ENCODE measurements around the gene C1orf216.
A peak's percentile ranks its signal among the peaks of the same experiment; 100 is the strongest.
"Not testable (repeated sequence)": the region's sequence is repeated elsewhere in the genome, so short reads cannot be mapped to it uniquely, and the experiment has no call there.

C1orf216 gene

GRCh38 chr1:35718492-35719336 is at the start of gene C1orf216:
C1orf216 (minus strand) TSS chr1:35718884; CDS start chr1:35716321, 2,563 bp downstream.
- DNase-seq: peak; percentile 45

GRCh38 chr1:35764283-35764682 is 45.6 kb upstream of the C1orf216 start:
- DNase-seq: no peak

- no peak for DNase-seq
Measured at GRCh38 chr1:35763201-35763600, 44.5 kb upstream of the C1orf216 start.

DNA sequence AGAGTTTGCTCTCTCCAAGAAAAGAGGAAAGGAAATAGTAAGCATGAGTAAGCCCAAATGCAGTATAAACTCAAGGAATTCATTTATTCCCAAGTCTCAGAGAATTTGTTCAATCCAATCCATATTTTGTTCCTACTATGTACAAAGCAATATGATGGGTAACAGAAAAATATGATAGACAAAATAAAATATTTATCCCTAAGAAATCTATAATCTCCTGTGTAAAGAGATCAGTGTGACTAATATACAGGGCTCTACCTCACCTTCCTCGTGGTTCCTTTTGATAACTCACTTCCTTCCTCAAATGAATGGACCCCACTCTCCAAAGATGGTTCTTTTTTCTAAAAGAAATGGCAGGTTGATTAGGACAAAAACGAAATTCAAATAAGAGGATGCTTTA is 43.5 kb upstream of the C1orf216 start:
- DNase-seq: no peak

DNA sequence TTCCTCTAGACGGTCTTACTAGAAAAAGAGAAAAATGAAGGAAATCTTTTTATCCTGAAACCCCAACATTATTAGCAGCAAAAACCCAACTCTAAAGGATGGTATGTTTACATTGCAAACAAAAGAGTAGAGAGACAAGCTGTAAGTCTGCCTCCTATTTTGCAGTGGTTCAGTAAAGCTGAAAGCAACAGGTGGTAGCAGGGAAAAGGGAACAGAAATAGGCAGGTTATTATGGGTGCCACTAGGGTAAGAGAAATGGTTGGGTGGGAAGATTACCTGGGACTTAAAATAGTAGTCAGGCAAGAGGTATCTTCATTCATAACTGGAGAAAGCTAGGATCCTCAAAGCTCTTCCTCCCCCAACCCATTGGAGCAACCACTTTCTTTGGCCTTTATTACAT is 37.4 kb upstream of the C1orf216 start:
- no peak for DNase-seq

GRCh38 chr1:35753626-35754260 is 35.1 kb upstream of the C1orf216 start:
- DNase-seq: no peak

GRCh38 chr1:35748326-35748725 is 29.6 kb upstream of the C1orf216 start:
- no peak for DNase-seq

- DNase-seq: no peak
Measured at GRCh38 chr1:35745124-35745730, 26.5 kb upstream of the C1orf216 start.

GRCh38 chr1:35737120-35737519 is 18.4 kb upstream of the C1orf216 start:
- DNase-seq: no peak

GRCh38 chr1:35727434-35728040 is 8.9 kb upstream of the C1orf216 start:
- DNase-seq: no peak

DNA sequence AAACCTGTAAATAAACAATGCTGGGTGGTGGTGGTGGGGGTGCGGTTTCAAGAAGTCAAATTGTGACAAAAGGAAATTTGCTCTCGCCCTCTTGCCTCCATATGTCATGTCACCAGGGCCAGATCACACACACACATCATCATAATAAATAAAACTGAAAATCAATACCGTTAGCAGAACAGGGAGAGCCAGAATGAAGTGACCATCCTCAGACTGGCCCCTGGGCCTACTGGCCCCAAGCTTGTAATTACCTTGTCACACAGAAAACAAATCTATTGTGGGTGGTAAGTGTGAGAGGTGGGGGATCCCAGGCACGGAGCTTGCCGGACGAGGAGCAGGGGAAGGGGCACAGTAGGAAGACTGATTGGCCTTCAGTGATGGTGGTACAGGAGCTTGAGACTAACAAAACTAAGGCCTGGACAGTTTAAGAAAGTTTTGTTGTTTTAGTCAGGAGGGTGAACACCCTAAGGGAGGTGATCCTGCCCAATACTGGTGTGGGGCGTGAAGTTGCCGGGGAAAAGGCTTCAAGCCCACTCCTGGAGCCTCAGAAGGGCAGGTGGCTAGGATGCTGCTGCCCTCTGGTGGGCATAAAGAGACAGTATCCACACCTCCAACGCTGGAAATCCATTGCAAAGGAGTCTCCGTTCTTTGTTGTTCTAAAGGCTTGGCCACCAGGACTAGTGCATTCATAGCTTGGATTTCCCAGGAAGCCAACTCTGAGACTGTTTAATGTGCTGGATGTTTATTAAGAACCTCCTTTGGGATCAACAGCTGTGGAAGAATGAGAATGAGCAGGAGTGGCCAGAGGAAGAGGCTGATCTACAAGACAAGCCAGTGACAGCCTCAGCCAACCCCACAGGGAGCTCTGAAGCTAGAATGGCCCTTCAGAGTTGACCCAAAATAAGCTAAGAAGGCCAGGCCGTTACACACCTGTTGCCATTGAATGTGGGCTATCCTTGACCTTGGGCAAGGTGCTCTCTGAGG is 8.1 kb upstream of the C1orf216 start:
- DNase-seq: no peak

- DNase-seq: no peak
Measured at GRCh38 chr1:35725596-35725995, 6.9 kb upstream of the C1orf216 start.

DNA sequence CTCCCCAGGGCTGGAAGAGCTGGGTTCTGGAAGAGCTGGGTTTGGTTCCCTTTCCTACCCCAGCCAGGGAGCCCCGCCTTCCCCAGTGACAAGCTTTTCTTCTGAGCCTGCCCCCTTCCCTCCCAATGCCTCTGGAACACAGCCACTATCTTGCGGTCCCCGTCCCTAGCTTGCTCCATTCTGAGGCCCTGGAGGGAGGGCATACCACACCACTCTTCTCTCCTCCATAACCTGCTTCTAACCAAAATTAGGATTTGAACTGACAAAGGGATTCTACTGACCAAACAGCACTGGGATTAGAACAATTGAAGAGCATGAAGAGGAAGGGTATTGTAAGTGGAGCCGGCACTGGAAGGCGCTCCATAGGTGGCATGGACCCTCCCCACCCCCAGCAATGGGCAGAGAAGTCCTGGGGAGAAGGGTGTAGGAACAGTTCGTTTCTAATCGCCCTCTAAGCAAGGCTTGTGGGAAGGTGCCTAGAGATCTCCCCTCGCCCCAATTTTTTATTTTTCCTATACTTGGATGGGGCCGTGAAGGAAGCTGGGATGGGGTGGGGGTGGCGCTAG is 690 bp downstream of the C1orf216 start:
- DNase-seq: peak; percentile 17

GRCh38 chr1:35715568-35716002 is 3.1 kb downstream of the C1orf216 start:
- DNase-seq: peak; percentile 15

DNA sequence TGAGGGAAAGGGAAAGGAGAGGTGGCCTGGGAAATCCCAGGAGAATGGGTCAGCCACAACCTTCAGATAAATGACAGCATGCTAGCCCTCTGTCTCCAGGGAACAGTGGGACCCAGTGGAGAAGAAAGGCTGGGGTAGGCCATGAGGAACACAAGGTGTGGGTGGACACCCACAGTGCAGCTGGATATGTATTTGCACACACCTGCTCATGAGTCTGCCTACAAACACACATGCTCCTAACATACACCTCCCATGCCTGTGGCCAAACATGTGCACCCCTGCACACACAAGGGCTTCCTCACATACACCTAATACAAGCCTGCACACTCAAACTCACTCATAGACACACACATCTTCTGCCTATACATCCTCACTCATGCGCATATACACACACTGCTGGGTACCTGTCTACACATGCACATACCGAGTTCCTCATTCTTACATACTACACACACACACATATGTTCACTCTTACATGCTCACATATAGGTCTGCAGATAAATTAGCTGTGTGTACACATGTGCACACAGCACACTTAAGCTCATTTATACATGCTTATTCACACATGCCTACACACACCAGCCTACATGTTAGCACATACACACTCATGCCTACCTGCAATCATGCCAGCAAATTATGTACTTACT is 3.6 kb downstream of the C1orf216 start:
- no peak for DNase-seq

DNA sequence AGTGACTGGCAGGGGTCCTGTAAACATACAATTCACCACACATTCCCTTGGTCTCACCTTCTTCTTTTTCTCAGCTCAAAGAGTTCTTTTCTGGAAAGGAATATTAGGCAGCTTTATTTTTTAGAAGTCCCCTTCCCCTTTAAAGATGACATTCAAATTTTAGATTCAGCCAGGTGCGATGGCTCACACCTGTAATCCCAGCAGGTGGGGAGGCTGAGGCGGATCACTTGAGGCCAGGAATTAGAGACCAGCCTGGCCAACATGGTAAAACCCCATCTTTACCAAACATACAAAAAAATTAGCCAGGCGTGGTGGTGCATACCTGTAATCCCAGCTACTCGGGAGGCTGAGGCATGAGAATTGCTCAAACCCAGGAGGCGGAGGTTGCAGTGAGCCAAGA is 7.6 kb downstream of the C1orf216 start:
- DNase-seq: not testable (repeated sequence)

DNA sequence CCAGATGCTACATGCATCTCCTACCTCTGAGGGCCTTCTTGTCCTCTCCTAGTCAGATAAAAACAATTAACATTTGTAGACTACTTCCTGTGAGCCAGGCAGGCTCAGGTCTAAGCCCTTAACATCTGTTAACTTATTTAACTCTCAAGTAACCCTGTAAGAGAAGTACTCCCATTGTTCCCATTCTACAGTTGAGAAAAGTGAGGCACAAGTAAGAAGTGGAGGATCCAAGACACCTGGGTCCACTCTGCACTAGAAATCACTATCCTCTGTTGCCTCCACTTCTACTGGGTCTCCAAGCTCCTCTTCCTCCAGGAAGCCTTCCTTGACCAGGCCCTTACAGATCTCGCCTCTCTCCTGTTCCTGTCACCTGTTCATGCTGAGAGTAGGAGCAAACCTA is 9.7 kb downstream of the C1orf216 start:
- DNase-seq: no peak

DNA sequence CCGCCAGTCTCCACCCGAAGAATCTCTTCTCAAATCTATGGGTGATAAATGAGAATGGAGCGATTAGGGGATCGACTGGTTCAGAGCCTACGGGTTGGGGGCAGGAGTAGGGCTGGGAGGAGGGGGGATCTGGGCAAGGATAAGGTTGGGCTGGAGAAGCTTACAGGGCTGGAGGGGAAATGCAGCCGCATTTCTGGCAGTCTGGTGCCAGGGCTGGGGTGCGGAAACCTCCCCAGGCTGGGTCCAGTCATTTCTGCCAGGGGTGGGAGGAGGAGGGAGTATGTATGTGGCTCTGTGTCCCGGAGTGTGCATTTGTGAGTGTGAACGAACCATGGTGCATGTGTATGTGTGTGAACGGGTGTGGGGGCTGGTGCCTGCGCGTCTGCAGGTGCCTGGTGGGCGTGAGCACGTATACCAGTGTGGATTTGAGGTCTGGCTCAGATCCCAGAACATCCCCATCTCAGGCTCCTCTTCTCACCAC is 10.2 kb downstream of the C1orf216 start:
- DNase-seq: no peak

DNA sequence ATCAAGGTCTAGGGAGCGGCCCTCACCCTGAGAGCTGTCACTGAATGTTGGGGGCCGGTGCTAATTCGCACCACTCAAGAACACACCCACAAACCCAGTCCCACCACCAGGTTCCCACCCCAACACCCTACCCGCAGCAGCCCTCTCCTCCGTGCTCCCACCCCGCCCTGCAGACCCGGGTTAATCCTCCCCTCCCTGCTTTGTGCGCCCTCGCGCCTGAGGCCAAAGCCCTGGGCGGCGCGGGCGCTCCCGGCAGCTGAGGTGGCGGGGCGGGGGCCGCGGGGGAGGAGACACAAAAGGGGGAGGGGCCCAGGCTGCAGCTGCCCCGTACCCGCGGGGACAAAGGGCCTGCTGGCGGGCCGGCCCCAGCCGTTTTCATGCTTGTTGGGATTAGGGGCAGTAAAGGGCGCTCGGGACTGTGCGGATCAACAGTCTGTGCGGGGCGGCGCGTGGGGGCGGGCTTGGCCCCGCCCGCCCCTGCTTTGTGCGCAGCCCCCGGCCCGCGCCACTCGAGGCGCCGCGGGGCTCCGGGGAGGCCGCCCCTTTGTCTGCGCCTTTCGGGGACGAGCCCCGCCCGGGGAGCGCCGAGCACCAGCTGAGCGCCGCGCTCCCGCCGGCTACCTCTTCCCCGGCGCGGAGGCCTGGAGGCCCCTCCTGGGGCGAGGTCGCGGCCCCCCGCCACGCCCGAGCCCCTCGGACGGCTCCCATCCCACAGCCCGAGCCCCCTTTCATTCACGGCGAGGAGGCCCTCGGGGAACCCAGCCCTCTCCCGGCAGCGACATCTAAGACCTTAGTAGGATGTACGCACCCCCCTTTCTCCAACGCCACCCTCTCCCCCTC is 10.9 kb downstream of the C1orf216 start:
- DNase-seq: no peak

Measured in GOT3 (cell line).